HG02852 (cell line): ENCODE results near the gene LSM4.

Source experiments
- ATAC-seq: cut with Tn5 transposase; IDR thresholded peaks from one replicate; pipeline ENCODE4 v1.9.1; 2021; ENCODE audit warnings: mild to moderate bottlenecking, moderate library complexity; ENCODE audit not compliant: unreplicated experiment

Gene LSM4

DNA sequence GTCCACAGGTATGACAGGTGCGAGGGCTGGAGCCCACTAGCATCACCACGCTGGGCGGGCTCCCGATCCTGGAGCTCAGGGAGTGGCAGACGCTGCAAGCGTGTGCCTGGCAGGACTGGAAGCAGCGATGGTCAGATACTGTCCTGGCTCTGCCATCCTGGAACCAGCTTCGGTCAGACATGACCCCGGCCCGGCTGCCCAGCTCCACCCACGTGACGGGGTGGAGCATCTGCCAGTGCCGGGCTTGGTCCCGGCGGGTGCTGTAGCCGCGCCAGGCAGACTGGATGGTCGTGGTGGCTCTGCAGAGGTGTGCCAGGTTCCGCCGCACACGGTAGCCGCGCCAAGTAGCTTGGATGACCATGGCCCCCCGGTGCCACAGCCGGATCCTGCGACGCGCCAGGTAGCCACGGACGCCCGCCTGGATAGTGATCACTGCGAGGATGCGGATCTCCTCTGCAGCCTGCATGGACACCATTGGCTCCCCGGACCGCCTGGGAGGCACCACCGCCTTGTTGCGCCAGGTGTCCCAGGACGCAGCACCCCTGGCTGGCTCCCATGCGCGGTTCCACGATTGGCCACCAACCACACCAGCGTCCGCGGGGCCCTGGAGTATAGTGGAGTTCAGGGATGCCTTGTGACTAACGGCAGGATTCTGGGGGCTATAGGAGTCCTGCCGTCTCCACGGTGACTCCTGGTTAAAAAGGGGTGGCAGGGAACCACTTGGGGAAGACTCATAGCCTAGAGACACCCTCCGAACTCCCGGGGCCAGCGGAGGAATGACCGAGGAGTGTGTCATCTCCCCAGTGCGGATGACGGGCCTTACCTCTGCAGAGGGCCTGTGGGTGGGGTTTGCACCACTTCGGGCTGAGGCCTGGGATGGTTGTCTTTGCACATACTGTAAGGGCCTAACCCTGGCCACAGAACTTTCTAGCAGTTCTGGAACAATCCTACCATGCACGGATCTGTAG lies 65.1 kb downstream of the LSM4 start:
- no peak for ATAC-seq
